Right lobe of liver (tissue), 4 donors: ENCODE measurements around the gene ARFGAP1.

Experiments
- POLR2A ChIP-seq: fragments of 450-650 bp; IDR thresholded peaks from one replicate; pipeline ENCODE4 v1.6.1; 2017; ENCODE audit warnings: antibody characterized with exemption, mild to moderate bottlenecking
- TF ChIP-seq, protein P1 (sequence below), 4 donors: fragments of 200-600 bp in 3 of 4; fragments of 450-650 bp in 1 of 4; IDR thresholded peaks; one replicate each; pipeline versions ENCODE4 v1.5.1 to v1.8.0; 2016 to 2022; ENCODE audit warnings: antibody characterized with exemption in 4 of 4, mild to moderate bottlenecking in 2 of 4
- donor health status: DM: no; HTN: no; CAD: no.
- donor health status: DM: no; HTN: no; CAD: no.
- donor health status: DM: no; HTN: yes; CAD: no.

DNA sequence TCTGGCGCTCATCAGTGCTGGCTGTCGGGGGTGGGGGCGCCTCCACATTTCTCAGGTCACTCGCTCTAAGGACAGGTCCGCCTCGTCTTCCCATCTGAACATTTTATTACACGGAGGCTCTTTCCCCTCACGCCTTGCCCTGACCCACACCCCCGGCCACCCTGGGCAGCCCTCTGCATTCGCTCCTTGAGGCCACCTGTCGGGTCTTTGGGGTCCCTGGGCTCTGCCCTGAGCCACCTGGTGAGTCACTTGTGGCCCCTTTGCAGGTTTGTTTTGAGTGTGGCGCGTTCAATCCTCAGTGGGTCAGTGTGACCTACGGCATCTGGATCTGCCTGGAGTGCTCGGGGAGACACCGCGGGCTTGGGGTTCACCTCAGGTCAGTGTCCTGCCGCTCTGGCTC is 3.2 kb downstream of the ARFGAP1 start:
- TF ChIP-seq POLR2A = no peak
- TF ChIP-seq, protein P1, sequence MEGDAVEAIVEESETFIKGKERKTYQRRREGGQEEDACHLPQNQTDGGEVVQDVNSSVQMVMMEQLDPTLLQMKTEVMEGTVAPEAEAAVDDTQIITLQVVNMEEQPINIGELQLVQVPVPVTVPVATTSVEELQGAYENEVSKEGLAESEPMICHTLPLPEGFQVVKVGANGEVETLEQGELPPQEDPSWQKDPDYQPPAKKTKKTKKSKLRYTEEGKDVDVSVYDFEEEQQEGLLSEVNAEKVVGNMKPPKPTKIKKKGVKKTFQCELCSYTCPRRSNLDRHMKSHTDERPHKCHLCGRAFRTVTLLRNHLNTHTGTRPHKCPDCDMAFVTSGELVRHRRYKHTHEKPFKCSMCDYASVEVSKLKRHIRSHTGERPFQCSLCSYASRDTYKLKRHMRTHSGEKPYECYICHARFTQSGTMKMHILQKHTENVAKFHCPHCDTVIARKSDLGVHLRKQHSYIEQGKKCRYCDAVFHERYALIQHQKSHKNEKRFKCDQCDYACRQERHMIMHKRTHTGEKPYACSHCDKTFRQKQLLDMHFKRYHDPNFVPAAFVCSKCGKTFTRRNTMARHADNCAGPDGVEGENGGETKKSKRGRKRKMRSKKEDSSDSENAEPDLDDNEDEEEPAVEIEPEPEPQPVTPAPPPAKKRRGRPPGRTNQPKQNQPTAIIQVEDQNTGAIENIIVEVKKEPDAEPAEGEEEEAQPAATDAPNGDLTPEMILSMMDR (IDR thresholded peaks at IDR 0.05) = no peak
